Breast epithelium (tissue), 4 donors: Measurements from ENCODE around the gene DOCK11. TPM values are rescaled to one million over a fixed set of nuclear protein-coding genes. Genes with fewer than 3 reads are reported as not detected.

Source experiments
- DNase-seq, 2 donors: peaks; one replicate each; pipeline ENCODE4 v3.0.0-alpha.2; 2019; ENCODE audit warnings: low spot score in 2 of 2
- H3K27ac ChIP-seq, 2 donors: fragments of 200-600 bp; sonication (generic) in 1 of 2; one replicate each; pipeline ENCODE4 v1.5.1; 2016 to 2019; ENCODE audit warnings: mild to moderate bottlenecking in 1 of 2
- H3K27me3 ChIP-seq, 2 donors: fragments of 200-600 bp; sonication (generic) in 1 of 2; one replicate each; pipeline versions ENCODE4 v1.5.1 to v1.6.0; 2017 to 2019; ENCODE audit warnings: control low read depth in 1 of 2, mild to moderate bottlenecking in 1 of 2
- H3K36me3 ChIP-seq: fragments of 200-600 bp; one replicate; pipeline ENCODE4 v1.5.1; 2019
- H3K4me1 ChIP-seq, 2 donors: fragments of 200-600 bp; sonication (generic); one replicate each; pipeline ENCODE4 v1.5.1; 2016 to 2019; ENCODE audit warnings: control low read depth in 1 of 2
- H3K4me3 ChIP-seq, 3 donors: fragments of 200-600 bp; sonication (generic); 1 replicate in 2 of 3; 2 replicates in 1 of 3; pipeline ENCODE4 v1.5.1; 2016 to 2019; ENCODE audit warnings: mild to moderate bottlenecking in 3 of 3, moderate library complexity in 2 of 3
- H3K9me3 ChIP-seq, 2 donors: fragments of 200-600 bp; sonication (generic) in 1 of 2; one replicate each; pipeline ENCODE4 v1.5.1; 2016 to 2019; ENCODE audit warnings: control low read depth in 1 of 2
- POLR2A ChIP-seq: fragments of 450-650 bp; IDR thresholded peaks from one replicate; pipeline ENCODE4 v1.6.1; 2016; ENCODE audit warnings: antibody characterized with exemption, mild to moderate bottlenecking, moderate library complexity
- POLR2AphosphoS5 ChIP-seq, 3 donors: sonication (generic); formaldehyde crosslinking; IDR thresholded peaks; one replicate each; pipeline ENCODE4 v1.6.1; 2017; ENCODE audit warnings: antibody characterized with exemption in 3 of 3
- intact Hi-C: fragments of 100-400 bp; cut with DNase I; formaldehyde crosslinking; loops from one replicate; pipeline ENCODE4 v1.15.1; 2023; ENCODE audit warnings: low total_unique reads
- total RNA-seq, 3 donors: library from RNA; depleted of rRNA; stranded (reverse); fragments of >200 nt; gene quantifications; one replicate each; pipeline ENCODE4 v1.1.0, GENCODE V29; 2016
- TF ChIP-seq, protein P1 (sequence below), 3 donors: fragments of 450-650 bp; IDR thresholded peaks; one replicate each; pipeline ENCODE4 v1.5.1; 2016 to 2017; ENCODE audit warnings: antibody characterized with exemption in 3 of 3, mild to moderate bottlenecking in 3 of 3, moderate library complexity in 3 of 3

DOCK11 gene
- total RNA-seq, 3 donors from 2014 or later = 25.3 to 138 (median 26.9) TPM

DNA sequence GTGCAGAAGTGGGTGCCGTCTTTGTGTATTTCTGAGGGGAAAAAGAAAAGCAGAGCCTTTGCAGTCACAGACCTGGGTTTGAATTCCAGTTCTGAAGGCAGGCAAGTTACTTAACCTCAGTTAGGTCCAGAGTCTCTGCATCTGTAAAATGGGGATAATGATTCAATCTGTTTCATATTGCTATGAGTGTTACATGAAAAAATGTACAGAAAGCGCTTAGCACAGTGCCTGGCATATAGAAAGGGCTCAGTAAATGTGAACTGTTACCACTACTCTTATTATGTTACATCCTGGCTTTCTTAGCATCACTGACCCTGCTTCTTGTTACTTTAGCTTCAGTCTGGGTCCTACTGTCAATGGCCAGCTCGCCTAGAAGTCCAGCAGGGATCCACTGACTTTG, 45.9 kb downstream of the DOCK11 start:
- Histone ChIP-seq H3K9me3 (no peaks in the 10 kb centered on the region), H3K36me3 (no peaks in the 10 kb centered on the region), H3K27me3 (no peaks in the 10 kb centered on the region), H3K4me1 (no peaks in the 10 kb centered on the region), H3K27ac (no peak overlapping the region), H3K4me3 (no peak overlapping the region)
- DNase-seq = no peak
- no peak for TF ChIP-seq POLR2A
- TF ChIP-seq, protein P1, sequence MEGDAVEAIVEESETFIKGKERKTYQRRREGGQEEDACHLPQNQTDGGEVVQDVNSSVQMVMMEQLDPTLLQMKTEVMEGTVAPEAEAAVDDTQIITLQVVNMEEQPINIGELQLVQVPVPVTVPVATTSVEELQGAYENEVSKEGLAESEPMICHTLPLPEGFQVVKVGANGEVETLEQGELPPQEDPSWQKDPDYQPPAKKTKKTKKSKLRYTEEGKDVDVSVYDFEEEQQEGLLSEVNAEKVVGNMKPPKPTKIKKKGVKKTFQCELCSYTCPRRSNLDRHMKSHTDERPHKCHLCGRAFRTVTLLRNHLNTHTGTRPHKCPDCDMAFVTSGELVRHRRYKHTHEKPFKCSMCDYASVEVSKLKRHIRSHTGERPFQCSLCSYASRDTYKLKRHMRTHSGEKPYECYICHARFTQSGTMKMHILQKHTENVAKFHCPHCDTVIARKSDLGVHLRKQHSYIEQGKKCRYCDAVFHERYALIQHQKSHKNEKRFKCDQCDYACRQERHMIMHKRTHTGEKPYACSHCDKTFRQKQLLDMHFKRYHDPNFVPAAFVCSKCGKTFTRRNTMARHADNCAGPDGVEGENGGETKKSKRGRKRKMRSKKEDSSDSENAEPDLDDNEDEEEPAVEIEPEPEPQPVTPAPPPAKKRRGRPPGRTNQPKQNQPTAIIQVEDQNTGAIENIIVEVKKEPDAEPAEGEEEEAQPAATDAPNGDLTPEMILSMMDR (IDR thresholded peaks at IDR 0.05) = no peak
- no peak for TF ChIP-seq POLR2AphosphoS5 (IDR thresholded peaks at IDR 0.05)
- intact Hi-C loops = no loop called here

DNA sequence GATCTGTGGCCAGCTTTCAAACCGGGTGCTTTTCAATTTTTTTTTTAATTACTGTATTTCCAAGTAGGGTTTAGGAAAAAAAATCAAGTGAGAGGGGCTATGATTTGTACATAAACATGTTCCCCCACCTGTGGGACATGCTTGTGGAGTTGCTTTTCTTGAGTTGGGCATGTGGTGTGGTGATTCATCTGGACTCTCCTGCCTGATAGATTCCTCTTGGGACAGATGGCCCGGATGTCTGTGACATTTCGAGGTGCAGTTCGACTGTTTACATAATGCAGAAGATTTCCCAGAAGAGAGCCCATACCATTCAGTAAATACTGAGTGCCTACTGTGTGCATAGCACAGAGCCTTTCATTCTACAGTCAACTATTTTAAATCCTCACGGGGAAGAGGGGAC, 49.9 kb downstream of the DOCK11 start:
- no peak for DNase-seq
- no peaks in the 10 kb centered on the region for H3K4me1 ChIP-seq

DNA sequence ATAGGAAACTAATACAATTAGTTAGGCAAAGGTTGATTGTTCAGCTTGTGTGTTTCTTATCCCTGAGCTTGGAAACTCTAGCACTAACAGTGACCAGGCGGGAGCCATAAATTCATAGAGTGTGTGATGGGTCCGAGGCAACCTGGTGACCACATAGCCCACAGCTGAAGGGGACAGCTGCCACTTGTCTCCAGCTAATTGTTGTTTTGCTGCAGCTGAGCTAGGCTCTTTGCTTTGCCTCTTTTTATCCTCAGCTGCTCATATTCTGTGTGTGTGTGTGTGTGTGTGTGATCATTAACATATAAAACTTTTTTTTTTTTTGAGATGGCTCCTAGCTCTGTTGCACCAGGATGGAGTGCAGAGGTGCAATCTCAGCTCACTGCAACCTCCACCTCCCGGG, 53.2 kb downstream of the DOCK11 start:
- Histone ChIP-seq H3K4me3 (no peak overlapping the region), H3K36me3 (no peaks in the 10 kb centered on the region), H3K4me1 (no peaks in the 10 kb centered on the region), H3K9me3 (no peaks in the 10 kb centered on the region), H3K27ac (no peak overlapping the region), H3K27me3 (peaks cover 0 to 16% of the 10 kb centered on the region in 2 donors)
- DNase-seq = no peak
- TF ChIP-seq POLR2AphosphoS5 (IDR thresholded peaks at IDR 0.05) (no peak), POLR2A (no peak)
- TF ChIP-seq, protein P1 (IDR thresholded peaks at IDR 0.05) = no peak
- intact Hi-C loops = no loop called here

More for the DNA sequence above, 49.9 kb downstream of the DOCK11 start:
- H3K4me3 ChIP-seq = no peak overlapping the region
- no peak overlapping the region for H3K27ac ChIP-seq
- H3K9me3 ChIP-seq = no peaks in the 10 kb centered on the region
- intact Hi-C loops = no loop called here
- H3K27me3 ChIP-seq = peaks cover 0 to 3% of the 10 kb centered on the region in 2 donors
- no peaks in the 10 kb centered on the region for H3K36me3 ChIP-seq
- TF ChIP-seq, protein P1 (IDR thresholded peaks at IDR 0.05) = no peak
- TF ChIP-seq POLR2AphosphoS5 (IDR thresholded peaks at IDR 0.05) (no peak), POLR2A (no peak)

DNA sequence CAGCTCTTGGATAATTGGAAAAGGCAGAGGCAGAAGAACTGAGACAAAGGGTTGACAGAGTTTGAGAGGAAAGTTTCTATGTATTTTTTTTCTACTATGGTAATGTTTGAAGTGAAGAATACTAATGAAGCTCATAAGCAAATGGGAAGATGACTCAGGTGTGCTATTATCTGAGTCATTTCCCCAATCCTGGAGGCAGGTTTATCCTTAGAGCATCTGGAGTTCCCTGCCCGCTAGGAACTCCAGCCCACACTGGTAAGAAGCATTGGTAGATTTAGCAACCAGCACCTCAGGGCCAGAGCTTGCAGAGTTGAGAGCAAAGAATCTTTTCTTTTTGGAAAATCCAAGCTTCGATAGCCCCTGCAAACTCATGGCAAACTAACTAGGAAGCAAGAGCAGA, 55.2 kb downstream of the DOCK11 start:
- no peaks in the 10 kb centered on the region for H3K36me3 ChIP-seq
- H3K4me3 ChIP-seq = no peak overlapping the region
- TF ChIP-seq, protein P1 (IDR thresholded peaks at IDR 0.05) = no peak
- TF ChIP-seq POLR2A (no peak), POLR2AphosphoS5 (IDR thresholded peaks at IDR 0.05) (no peak)
- H3K27me3 ChIP-seq = peaks cover 0 to 23% of the 10 kb centered on the region in 2 donors
- no peak overlapping the region for H3K27ac ChIP-seq
- H3K9me3 ChIP-seq = no peaks in the 10 kb centered on the region
- DNase-seq = no peak
- no peaks in the 10 kb centered on the region for H3K4me1 ChIP-seq
- intact Hi-C loops = no loop called here

DNA sequence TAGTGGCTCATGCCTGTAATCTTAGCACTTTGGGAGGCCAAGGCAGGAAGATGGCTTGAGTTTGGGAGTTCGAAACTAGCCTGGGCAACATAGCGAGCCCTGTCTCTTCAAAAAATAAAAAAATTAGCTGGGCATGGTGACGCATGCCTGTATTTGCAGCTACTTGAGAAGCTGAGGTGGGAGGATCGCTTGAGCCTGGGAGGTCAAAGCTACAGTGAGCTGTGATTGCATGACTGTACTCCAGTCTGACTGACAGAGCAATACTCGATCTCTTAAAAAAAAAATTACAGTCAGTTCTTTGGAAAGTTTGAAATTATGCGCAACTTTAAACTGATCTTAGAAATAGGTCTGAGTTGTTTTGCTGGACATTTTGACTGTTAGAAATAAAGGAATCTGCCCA, 55.8 kb downstream of the DOCK11 start:
- H3K36me3 ChIP-seq = no peaks in the 10 kb centered on the region
- H3K9me3 ChIP-seq = no peaks in the 10 kb centered on the region
- no peak overlapping the region for H3K27ac ChIP-seq
- peaks cover 0 to 23% of the 10 kb centered on the region in 2 donors for H3K27me3 ChIP-seq
- no peaks in the 10 kb centered on the region for H3K4me1 ChIP-seq
- TF ChIP-seq, protein P1 (IDR thresholded peaks at IDR 0.05) = no peak
- no peak overlapping the region for H3K4me3 ChIP-seq
- no peak for DNase-seq
- intact Hi-C loops = no loop called here
